IMR-90 (cell line): ENCODE data around the gene FBLIM1. TPM values are rescaled to one million over a fixed set of nuclear protein-coding genes. Genes with fewer than 3 reads are reported as not detected.
A peak's percentile ranks its signal among the peaks of the same experiment; 100 is the strongest.

Experiments used
- ATAC-seq: fragments of 200-7000 bp; cut with Tn5 transposase; 2 replicates; pipeline ENCODE4 v1.9.1; 2020; ENCODE audit warnings: low read depth, mild to moderate bottlenecking, moderate library complexity
- BruUV-seq: library from RNA; stranded (reverse); fragments of 400-500 nt; replicated peaks from 2 replicates; lab custom pipeline; 2021; lab: Mats Ljungman, UMichigan
- CTCF ChIA-PET: fragments of 300-600 bp; formaldehyde crosslinking; extraction: SDS; loops from one replicate; lab custom pipeline; 2021; ENCODE audit warnings: antibody characterized with exemption; lab: Yijun Ruan, JAX
- POLR2A ChIA-PET: fragments of 300-600 bp; sonication (Branson Sonifier 250); formaldehyde crosslinking; loops from one replicate; lab custom pipeline; 2022; ENCODE audit warnings: antibody characterized with exemption; ENCODE audit not compliant: unreplicated experiment; lab: Charles Lee
- DNase-seq: peaks from one replicate; pipeline ENCODE4 v3.0.0; 2013
- H2AFZ ChIP-seq: replicated peaks from 2 replicates; pipeline ENCODE3; 2013; ENCODE audit warnings: low read length, mild to moderate bottlenecking; ENCODE audit not compliant: poor library complexity
- H2AK5ac ChIP-seq: 2 replicates; pipeline ENCODE4 v1.6.1; 2013; ENCODE audit warnings: low read depth, low read length, inconsistent platforms
- H2AK9ac ChIP-seq: replicated peaks from 2 replicates; pipeline ENCODE3; 2013; ENCODE audit warnings: mild to moderate bottlenecking, low read depth, low read length, moderate library complexity; ENCODE audit not compliant: poor library complexity
- H2BK120ac ChIP-seq: 2 replicates; pipeline ENCODE4 v1.6.1; 2013; ENCODE audit warnings: low read depth, low read length, inconsistent platforms
- H2BK15ac ChIP-seq: 3 replicates; pipeline ENCODE4 v1.6.1; 2013; ENCODE audit warnings: low read depth, low read length, inconsistent platforms
- H2BK20ac ChIP-seq: 2 replicates; pipeline ENCODE4 v1.6.1; 2013; ENCODE audit warnings: low read depth, mild to moderate bottlenecking, inconsistent platforms, low read length, moderate library complexity
- H2BK5ac ChIP-seq: 2 replicates; pipeline ENCODE4 v1.6.1; 2013; ENCODE audit warnings: mild to moderate bottlenecking, low read depth, low read length, inconsistent platforms; ENCODE audit not compliant: poor library complexity, severe bottlenecking
- H3K14ac ChIP-seq: replicated peaks from 2 replicates; pipeline ENCODE4 v1.6.1; 2013; ENCODE audit warnings: low read depth, low read length, inconsistent platforms
- H3K18ac ChIP-seq: 2 replicates; pipeline ENCODE4 v1.6.1; 2013; ENCODE audit warnings: low read depth, low read length, control low read depth
- H3K23ac ChIP-seq: 2 replicates; pipeline ENCODE4 v1.6.1; 2013; ENCODE audit warnings: low read depth, low read length, inconsistent platforms
- H3K27ac ChIP-seq: 2 replicates; pipeline ENCODE4 v1.5.1; 2013; ENCODE audit warnings: mild to moderate bottlenecking, control low read depth, low read length; ENCODE audit not compliant: insufficient read depth
- H3K27me3 ChIP-seq: 2 replicates; pipeline ENCODE4 v1.6.1; 2013; ENCODE audit warnings: low read length; ENCODE audit not compliant: control insufficient read depth, insufficient read depth
- H3K36me3 ChIP-seq: 2 replicates; pipeline ENCODE4 v1.6.1; 2013; ENCODE audit warnings: low read length, mixed read lengths; ENCODE audit not compliant: control insufficient read depth, insufficient read depth
- H3K4ac ChIP-seq: 2 replicates; pipeline ENCODE4 v1.6.1; 2013; ENCODE audit warnings: low read depth, low read length, inconsistent platforms
- H3K4me1 ChIP-seq: 2 replicates; pipeline ENCODE4 v1.6.1; 2013; ENCODE audit warnings: low read length, mixed read lengths; ENCODE audit not compliant: control insufficient read depth, insufficient read depth
- H3K4me2 ChIP-seq: 2 replicates; pipeline ENCODE4 v1.6.1; 2013; ENCODE audit warnings: low read depth, mild to moderate bottlenecking, control low read depth, low read length, moderate library complexity
- H3K4me3 ChIP-seq: 2 replicates; pipeline ENCODE4 v1.5.1; 2013; ENCODE audit warnings: low read depth, mild to moderate bottlenecking, control low read depth, low read length, moderate library complexity; ENCODE audit not compliant: insufficient read depth
- H3K56ac ChIP-seq: 2 replicates; pipeline ENCODE4 v1.6.1; 2013; ENCODE audit warnings: low read length, inconsistent platforms; ENCODE audit not compliant: insufficient read depth; ENCODE audit errors: extremely low read depth
- H3K79me1 ChIP-seq, 2 experiments: 2 replicates each; pipeline ENCODE4 v1.6.1; 2013; ENCODE audit warnings: low read length in 2 of 2, inconsistent platforms in 1 of 2, low read depth in 1 of 2
- H3K9ac ChIP-seq: 2 replicates; pipeline ENCODE4 v1.6.1; 2013; ENCODE audit warnings: low read depth, low read length, control low read depth
- H3K9me1 ChIP-seq: 2 replicates; pipeline ENCODE4 v1.6.1; 2013; ENCODE audit warnings: low read length, inconsistent platforms; ENCODE audit not compliant: insufficient read depth
- H3K9me3 ChIP-seq: 2 replicates; pipeline ENCODE4 v1.6.1; 2013; ENCODE audit warnings: low read length; ENCODE audit not compliant: control insufficient read depth, insufficient read depth
- H4K20me1 ChIP-seq: 2 replicates; pipeline ENCODE4 v1.6.1; 2013; ENCODE audit warnings: low read length, inconsistent platforms; ENCODE audit not compliant: insufficient read depth
- H4K5ac ChIP-seq: 2 replicates; pipeline ENCODE4 v1.6.1; 2013; ENCODE audit warnings: mild to moderate bottlenecking, low read depth, low read length, control low read depth
- H4K8ac ChIP-seq, 2 experiments: 2 replicates each; pipeline ENCODE4 v1.6.1; 2013; ENCODE audit warnings: low read depth in 2 of 2, low read length in 2 of 2, control low read depth in 1 of 2, inconsistent platforms in 1 of 2
- H4K91ac ChIP-seq: 2 replicates; pipeline ENCODE4 v1.6.1; 2013; ENCODE audit warnings: low read depth, low read length, inconsistent platforms; ENCODE audit not compliant: insufficient read depth
- BHLHE40 ChIP-seq: fragments of 150-350 bp; IDR thresholded peaks from 2 replicates; pipeline ENCODE4 v1.6.1; 2016; ENCODE audit warnings: mild to moderate bottlenecking, low read depth, low read length
- CEBPB ChIP-seq: IDR thresholded peaks from 2 replicates; pipeline ENCODE4 v1.6.1; 2012; ENCODE audit warnings: low read depth, low read length, improper control_type of control experiment
- MAZ ChIP-seq: IDR thresholded peaks from 2 replicates; pipeline ENCODE4 v1.6.1; 2012; ENCODE audit warnings: low read depth, mild to moderate bottlenecking, low read length, improper control_type of control experiment, moderate library complexity, borderline replicate concordance
- POLR2A ChIP-seq: IDR thresholded peaks from 2 replicates; pipeline ENCODE4 v1.6.1; 2012; ENCODE audit warnings: mild to moderate bottlenecking, low read depth, low read length
- RAD21 ChIP-seq: IDR thresholded peaks from 2 replicates; pipeline ENCODE4 v1.6.1; 2012; ENCODE audit warnings: low read length, improper control_type of control experiment
- RCOR1 ChIP-seq: IDR thresholded peaks from 2 replicates; pipeline ENCODE4 v1.6.1; 2012; ENCODE audit warnings: mild to moderate bottlenecking, low read length, improper control_type of control experiment; ENCODE audit not compliant: insufficient replicate concordance
- WGBS, 2 experiments: methylation state at CpG; one replicate each; pipeline versions ENCODE4 v1.1.5 to v1.1.7; 2013; ENCODE audit warnings: missing lambda C conversion rate in 2 of 2; ENCODE audit not compliant: insufficient read length in 1 of 2; ENCODE audit errors: extremely low coverage in 2 of 2; 5-methylcytosine and 5-hydroxymethylcytosine counted together
- dilution Hi-C: fragments of 300-500 bp; cut with HindIII; formaldehyde crosslinking; loops from one replicate; pipeline ENCODE4 v1.14.3; 2018; ENCODE audit warnings: low sequenced_read_pairs; ENCODE audit not compliant: unreplicated experiment
- in situ Hi-C: fragments of 300-500 bp; cut with MboI; formaldehyde crosslinking; loops from 3 replicates; pipeline ENCODE4 v1.14.3; 2019; ENCODE audit warnings: low sequenced_read_pairs, inconsistent platforms, mixed read lengths
- intact Hi-C: fragments of 100-400 bp; cut with micrococcal nuclease; formaldehyde crosslinking; loops from 2 replicates; pipeline ENCODE4 v1.10.0; 2022
- polyA plus RNA-seq, 3 experiments: library from polyadenylated mRNA; depleted of rRNA; stranded (reverse); fragments of >200 nt; gene quantifications; 2 replicates each; pipeline ENCODE4 v1.2.3, GENCODE V29; 2012; ENCODE audit warnings: low replicate concordance in 1 of 3
- total RNA-seq: library from RNA; depleted of rRNA; stranded (reverse); fragments of >200 nt; gene quantifications from 2 replicates; pipeline ENCODE4 v1.2.3, GENCODE V29; 2012
- TF ChIP-seq, protein P1 (sequence below): conservative IDR thresholded peaks from 2 replicates; pipeline ENCODE4 v1.5.1; 2012; ENCODE audit warnings: mild to moderate bottlenecking, low read depth, low read length, improper control_type of control experiment

Gene FBLIM1
- total and polyA plus RNA-seq, 2 of the 4 experiments (the other 2 are of a cell fraction) = 52.2 to 140 TPM

DNA sequence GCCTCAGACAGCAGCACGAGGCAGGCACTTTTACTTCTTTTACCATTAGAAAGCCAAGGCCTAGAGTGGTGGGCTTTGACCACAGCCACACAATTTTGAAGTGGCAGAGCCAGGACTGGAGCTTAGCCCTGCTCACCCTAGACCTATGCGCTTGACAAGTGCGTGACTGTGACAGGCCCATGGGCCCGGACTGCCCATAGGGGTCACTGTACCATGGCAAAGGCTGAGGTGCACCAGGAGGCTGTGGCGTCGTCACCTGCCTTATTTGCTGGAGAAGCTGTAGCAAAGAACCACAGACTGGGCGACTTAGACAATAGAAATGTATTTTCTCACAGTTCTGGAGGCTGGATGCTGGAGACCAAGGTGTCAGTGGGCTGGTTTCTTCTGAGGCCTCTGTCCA is 18.9 kb upstream of the FBLIM1 start:
- TF ChIP-seq BHLHE40 (no peak), CEBPB (no peak), POLR2A (no peak), RCOR1 (no peak), RAD21 (no peak), MAZ (no peak)
- TF ChIP-seq, protein P1, sequence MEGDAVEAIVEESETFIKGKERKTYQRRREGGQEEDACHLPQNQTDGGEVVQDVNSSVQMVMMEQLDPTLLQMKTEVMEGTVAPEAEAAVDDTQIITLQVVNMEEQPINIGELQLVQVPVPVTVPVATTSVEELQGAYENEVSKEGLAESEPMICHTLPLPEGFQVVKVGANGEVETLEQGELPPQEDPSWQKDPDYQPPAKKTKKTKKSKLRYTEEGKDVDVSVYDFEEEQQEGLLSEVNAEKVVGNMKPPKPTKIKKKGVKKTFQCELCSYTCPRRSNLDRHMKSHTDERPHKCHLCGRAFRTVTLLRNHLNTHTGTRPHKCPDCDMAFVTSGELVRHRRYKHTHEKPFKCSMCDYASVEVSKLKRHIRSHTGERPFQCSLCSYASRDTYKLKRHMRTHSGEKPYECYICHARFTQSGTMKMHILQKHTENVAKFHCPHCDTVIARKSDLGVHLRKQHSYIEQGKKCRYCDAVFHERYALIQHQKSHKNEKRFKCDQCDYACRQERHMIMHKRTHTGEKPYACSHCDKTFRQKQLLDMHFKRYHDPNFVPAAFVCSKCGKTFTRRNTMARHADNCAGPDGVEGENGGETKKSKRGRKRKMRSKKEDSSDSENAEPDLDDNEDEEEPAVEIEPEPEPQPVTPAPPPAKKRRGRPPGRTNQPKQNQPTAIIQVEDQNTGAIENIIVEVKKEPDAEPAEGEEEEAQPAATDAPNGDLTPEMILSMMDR = 0 out of 2 replicates have a peak, but pooled peaks have one; percentile 2
- in situ Hi-C loops (loop anchor here (5.0 kb wide), 1 partner anchor 142 kb away; no protein-coding TSS in a partner anchor), dilution Hi-C loops (no loop called here), intact Hi-C loops (no loop called here)
- Histone ChIP-seq H3K4me3 (no peak overlapping the region), H3K18ac (no peak overlapping the region), H3K4ac (no peak overlapping the region), H2AFZ (no peak overlapping the region), H3K9ac (no peak overlapping the region), H2AK9ac (no peak overlapping the region), H4K20me1 (no peaks in the 10 kb centered on the region; the same call in 1 of the 2 replicates), H3K36me3 (peaks cover 8% of the 10 kb centered on the region), H3K79me1 (no peaks in the 10 kb centered on the region), H2BK120ac (no peak overlapping the region), H3K4me1 (no peaks in the 10 kb centered on the region), H3K27ac (no peak overlapping the region), H3K14ac (no peak overlapping the region), H3K23ac (no peak overlapping the region), H3K4me2 (no peak overlapping the region), H3K56ac (no peak overlapping the region), H4K5ac (no peak overlapping the region), H3K9me1 (no peaks in the 10 kb centered on the region), H3K27me3 (no peaks in the 10 kb centered on the region), H3K9me3 (no peaks in the 10 kb centered on the region), H2BK5ac (no peak overlapping the region), H4K91ac (no peak overlapping the region), H4K8ac (no peak overlapping the region), H2AK5ac (no peak overlapping the region), H2BK15ac (no peak overlapping the region), H2BK20ac (no peak overlapping the region)
- DNase-seq (no peak), ATAC-seq (no peak)
- POLR2A ChIA-PET = no interaction called here
- BruUV-seq = no TSS peak
- CTCF ChIA-PET = no interaction called here
- WGBS, 2 experiments = 68% methylated on average over 3 of the region's 7 CpGs; no CpG with 5 or more reads in 1 of the 2 experiments
